K562 (cell line): ENCODE results near the gene NAT10.

Source experiments
- DNMT1 ChIP-seq: fragments of 450-650 bp; IDR thresholded peaks from 2 replicates; pipeline ENCODE4 v1.6.1; 2016; ENCODE audit warnings: antibody characterized with exemption, mild to moderate bottlenecking
- GABPA ChIP-seq: fragments of 200-800 bp; sonication (Bioruptor generic); conservative IDR thresholded peaks from 2 replicates; pipeline ENCODE4 v1.6.1; 2016; ENCODE audit warnings: low read depth, missing genetic modification characterization, missing compliant biosample characterization
- GATA2 ChIP-seq: sonication (generic); formaldehyde crosslinking; IDR thresholded peaks from 2 replicates; pipeline ENCODE4 v1.4.0; 2020; ENCODE audit warnings: mild to moderate bottlenecking, missing genetic modification reagents
- HDGF ChIP-seq: fragments of 450-650 bp; IDR thresholded peaks from 2 replicates; pipeline ENCODE4 v1.6.1; 2016
- POLR2A ChIP-seq: fragments of 450-650 bp; conservative IDR thresholded peaks from 2 replicates; pipeline ENCODE4 v1.6.1; 2016
- SIN3A ChIP-seq, 2 experiments: fragments of 150-350 bp in 1 of 2; IDR thresholded peaks; 2 replicates each; pipeline ENCODE4 v1.6.1; 2011 to 2016; ENCODE audit warnings: borderline replicate concordance in 2 of 2, low read depth in 2 of 2, low read length in 2 of 2, mild to moderate bottlenecking in 2 of 2, moderate library complexity in 2 of 2; ENCODE audit not compliant: control insufficient read depth in 1 of 2
- TCF7 ChIP-seq: sonication (generic); IDR thresholded peaks from 2 replicates; pipeline ENCODE4 v1.6.1; 2016; ENCODE audit warnings: antibody characterized with exemption, borderline replicate concordance
- ZNF232 ChIP-seq: sonication (generic); formaldehyde crosslinking; IDR thresholded peaks from 2 replicates; pipeline ENCODE4 v1.8.0; 2022; ENCODE audit warnings: mild to moderate bottlenecking, missing genetic modification reagents
- TF ChIP-seq, protein P1 (sequence below): fragments of 450-650 bp; IDR thresholded peaks from 2 replicates; pipeline ENCODE4 v1.6.1; 2017; ENCODE audit warnings: antibody characterized with exemption, mild to moderate bottlenecking
- TF ChIP-seq, protein P2 (sequence below): fragments of 450-650 bp; formaldehyde crosslinking; IDR thresholded peaks from 2 replicates; pipeline ENCODE4 v1.4.0; 2022; ENCODE audit warnings: mild to moderate bottlenecking, moderate library complexity
- TF ChIP-seq, protein P3 (sequence below): fragments of 450-650 bp; IDR thresholded peaks from one replicate; pipeline ENCODE4 v1.6.1; 2018; ENCODE audit warnings: mild to moderate bottlenecking, moderate library complexity; ENCODE audit not compliant: partially characterized antibody
- TF ChIP-seq, protein P4 (sequence below): fragments of 250-450 bp; sonication (Bioruptor Pico); IDR thresholded peaks from 2 replicates; pipeline ENCODE4 v1.4.0; 2020; ENCODE audit warnings: mild to moderate bottlenecking, moderate library complexity
- TF ChIP-seq, protein P5 (sequence below), 3 experiments: IDR thresholded peaks in 2 of 3; conservative IDR thresholded peaks in 1 of 3; 2 replicates each; pipeline ENCODE4 v1.5.1; 2011 to 2012; ENCODE audit warnings: low read length in 3 of 3, mild to moderate bottlenecking in 3 of 3, control low read depth in 2 of 3, improper control_type of control experiment in 1 of 3, inconsistent platforms in 1 of 3, low read depth in 1 of 3, mixed read lengths in 1 of 3, moderate library complexity in 1 of 3; ENCODE audit not compliant: insufficient read depth in 2 of 3

DNA sequence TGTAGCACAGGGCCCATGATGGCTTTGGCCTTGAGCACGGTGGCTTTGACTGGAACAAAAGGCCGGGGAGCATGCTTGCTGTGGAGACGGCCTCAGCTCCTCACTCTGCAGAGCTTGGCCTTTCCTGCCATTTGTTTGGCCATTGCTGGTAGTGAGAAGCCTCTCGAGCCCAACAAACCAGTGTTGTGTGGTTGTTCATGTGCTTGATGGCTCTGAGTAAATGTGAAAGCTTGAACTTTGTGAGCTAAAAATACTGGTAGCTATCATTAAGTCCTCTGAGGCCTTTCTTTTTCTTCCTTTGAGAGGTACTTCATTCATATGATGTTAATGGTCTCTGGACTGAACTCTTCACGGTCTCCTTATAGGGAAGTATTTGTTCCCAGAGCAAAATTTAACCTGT lies 39.6 kb downstream of the NAT10 start:
- TF ChIP-seq, protein P1, sequence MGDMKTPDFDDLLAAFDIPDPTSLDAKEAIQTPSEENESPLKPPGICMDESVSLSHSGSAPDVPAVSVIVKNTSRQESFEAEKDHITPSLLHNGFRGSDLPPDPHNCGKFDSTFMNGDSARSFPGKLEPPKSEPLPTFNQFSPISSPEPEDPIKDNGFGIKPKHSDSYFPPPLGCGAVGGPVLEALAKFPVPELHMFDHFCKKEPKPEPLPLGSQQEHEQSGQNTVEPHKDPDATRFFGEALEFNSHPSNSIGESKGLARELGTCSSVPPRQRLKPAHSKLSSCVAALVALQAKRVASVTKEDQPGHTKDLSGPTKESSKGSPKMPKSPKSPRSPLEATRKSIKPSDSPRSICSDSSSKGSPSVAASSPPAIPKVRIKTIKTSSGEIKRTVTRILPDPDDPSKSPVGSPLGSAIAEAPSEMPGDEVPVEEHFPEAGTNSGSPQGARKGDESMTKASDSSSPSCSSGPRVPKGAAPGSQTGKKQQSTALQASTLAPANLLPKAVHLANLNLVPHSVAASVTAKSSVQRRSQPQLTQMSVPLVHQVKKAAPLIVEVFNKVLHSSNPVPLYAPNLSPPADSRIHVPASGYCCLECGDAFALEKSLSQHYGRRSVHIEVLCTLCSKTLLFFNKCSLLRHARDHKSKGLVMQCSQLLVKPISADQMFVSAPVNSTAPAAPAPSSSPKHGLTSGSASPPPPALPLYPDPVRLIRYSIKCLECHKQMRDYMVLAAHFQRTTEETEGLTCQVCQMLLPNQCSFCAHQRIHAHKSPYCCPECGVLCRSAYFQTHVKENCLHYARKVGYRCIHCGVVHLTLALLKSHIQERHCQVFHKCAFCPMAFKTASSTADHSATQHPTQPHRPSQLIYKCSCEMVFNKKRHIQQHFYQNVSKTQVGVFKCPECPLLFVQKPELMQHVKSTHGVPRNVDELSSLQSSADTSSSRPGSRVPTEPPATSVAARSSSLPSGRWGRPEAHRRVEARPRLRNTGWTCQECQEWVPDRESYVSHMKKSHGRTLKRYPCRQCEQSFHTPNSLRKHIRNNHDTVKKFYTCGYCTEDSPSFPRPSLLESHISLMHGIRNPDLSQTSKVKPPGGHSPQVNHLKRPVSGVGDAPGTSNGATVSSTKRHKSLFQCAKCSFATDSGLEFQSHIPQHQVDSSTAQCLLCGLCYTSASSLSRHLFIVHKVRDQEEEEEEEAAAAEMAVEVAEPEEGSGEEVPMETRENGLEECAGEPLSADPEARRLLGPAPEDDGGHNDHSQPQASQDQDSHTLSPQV, result no peak
- TF ChIP-seq, protein P2, sequence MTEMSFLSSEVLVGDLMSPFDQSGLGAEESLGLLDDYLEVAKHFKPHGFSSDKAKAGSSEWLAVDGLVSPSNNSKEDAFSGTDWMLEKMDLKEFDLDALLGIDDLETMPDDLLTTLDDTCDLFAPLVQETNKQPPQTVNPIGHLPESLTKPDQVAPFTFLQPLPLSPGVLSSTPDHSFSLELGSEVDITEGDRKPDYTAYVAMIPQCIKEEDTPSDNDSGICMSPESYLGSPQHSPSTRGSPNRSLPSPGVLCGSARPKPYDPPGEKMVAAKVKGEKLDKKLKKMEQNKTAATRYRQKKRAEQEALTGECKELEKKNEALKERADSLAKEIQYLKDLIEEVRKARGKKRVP (CRISPR knock-in tag), result no peak
- no peak for TF ChIP-seq ZNF232 (CRISPR knock-in tag)
- no peak for TF ChIP-seq DNMT1
- no peak for TF ChIP-seq GATA2 (CRISPR knock-in tag)
- TF ChIP-seq, protein P3, sequence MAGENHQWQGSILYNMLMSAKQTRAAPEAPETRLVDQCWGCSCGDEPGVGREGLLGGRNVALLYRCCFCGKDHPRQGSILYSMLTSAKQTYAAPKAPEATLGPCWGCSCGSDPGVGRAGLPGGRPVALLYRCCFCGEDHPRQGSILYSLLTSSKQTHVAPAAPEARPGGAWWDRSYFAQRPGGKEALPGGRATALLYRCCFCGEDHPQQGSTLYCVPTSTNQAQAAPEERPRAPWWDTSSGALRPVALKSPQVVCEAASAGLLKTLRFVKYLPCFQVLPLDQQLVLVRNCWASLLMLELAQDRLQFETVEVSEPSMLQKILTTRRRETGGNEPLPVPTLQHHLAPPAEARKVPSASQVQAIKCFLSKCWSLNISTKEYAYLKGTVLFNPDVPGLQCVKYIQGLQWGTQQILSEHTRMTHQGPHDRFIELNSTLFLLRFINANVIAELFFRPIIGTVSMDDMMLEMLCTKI, result no peak
- TF ChIP-seq GABPA (tag), result no peak
- no peak for TF ChIP-seq TCF7
- no peak for TF ChIP-seq HDGF
- no peak for TF ChIP-seq POLR2A
- TF ChIP-seq SIN3A (IDR thresholded peaks at IDR 0.05; ENCODE audit: borderline replicate concordance in 2 of 2, control insufficient read depth in 1 of 2, low read depth in 2 of 2, low read length in 2 of 2), result no peak
- TF ChIP-seq, protein P4, sequence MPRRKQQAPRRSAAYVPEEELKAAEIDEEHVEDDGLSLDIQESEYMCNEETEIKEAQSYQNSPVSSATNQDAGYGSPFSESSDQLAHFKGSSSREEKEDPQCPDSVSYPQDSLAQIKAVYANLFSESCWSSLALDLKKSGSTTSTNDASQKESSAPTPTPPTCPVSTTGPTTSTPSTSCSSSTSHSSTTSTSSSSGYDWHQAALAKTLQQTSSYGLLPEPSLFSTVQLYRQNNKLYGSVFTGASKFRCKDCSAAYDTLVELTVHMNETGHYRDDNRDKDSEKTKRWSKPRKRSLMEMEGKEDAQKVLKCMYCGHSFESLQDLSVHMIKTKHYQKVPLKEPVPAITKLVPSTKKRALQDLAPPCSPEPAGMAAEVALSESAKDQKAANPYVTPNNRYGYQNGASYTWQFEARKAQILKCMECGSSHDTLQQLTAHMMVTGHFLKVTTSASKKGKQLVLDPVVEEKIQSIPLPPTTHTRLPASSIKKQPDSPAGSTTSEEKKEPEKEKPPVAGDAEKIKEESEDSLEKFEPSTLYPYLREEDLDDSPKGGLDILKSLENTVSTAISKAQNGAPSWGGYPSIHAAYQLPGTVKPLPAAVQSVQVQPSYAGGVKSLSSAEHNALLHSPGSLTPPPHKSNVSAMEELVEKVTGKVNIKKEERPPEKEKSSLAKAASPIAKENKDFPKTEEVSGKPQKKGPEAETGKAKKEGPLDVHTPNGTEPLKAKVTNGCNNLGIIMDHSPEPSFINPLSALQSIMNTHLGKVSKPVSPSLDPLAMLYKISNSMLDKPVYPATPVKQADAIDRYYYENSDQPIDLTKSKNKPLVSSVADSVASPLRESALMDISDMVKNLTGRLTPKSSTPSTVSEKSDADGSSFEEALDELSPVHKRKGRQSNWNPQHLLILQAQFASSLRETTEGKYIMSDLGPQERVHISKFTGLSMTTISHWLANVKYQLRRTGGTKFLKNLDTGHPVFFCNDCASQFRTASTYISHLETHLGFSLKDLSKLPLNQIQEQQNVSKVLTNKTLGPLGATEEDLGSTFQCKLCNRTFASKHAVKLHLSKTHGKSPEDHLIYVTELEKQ (CRISPR knock-in tag), result no peak
- TF ChIP-seq, protein P5, sequence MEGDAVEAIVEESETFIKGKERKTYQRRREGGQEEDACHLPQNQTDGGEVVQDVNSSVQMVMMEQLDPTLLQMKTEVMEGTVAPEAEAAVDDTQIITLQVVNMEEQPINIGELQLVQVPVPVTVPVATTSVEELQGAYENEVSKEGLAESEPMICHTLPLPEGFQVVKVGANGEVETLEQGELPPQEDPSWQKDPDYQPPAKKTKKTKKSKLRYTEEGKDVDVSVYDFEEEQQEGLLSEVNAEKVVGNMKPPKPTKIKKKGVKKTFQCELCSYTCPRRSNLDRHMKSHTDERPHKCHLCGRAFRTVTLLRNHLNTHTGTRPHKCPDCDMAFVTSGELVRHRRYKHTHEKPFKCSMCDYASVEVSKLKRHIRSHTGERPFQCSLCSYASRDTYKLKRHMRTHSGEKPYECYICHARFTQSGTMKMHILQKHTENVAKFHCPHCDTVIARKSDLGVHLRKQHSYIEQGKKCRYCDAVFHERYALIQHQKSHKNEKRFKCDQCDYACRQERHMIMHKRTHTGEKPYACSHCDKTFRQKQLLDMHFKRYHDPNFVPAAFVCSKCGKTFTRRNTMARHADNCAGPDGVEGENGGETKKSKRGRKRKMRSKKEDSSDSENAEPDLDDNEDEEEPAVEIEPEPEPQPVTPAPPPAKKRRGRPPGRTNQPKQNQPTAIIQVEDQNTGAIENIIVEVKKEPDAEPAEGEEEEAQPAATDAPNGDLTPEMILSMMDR (IDR thresholded peaks at IDR 0.05 in 2 of 3, conservative IDR thresholded peaks at IDR 0.05 in 1 of 3; ENCODE audit: insufficient read depth in 2 of 3, low read depth in 1 of 3, low read length in 3 of 3), result no peak
